Naive thymus-derived CD4-positive, alpha-beta T cell (primary cell): ENCODE data around the gene PRRX1. TPM values are rescaled to one million over a fixed set of nuclear protein-coding genes. Genes with fewer than 3 reads are reported as not detected.

Source experiments
- ATAC-seq: fragments of 150-1000 bp; cut with Tn5 transposase; 2 replicates; pipeline ENCODE4 v1.10.0; 2021; ENCODE audit warnings: mild to moderate bottlenecking, moderate library complexity
- CTCF ChIA-PET: fragments of 350-600 bp; sonication (Branson Sonifier 250); formaldehyde crosslinking; loops from one replicate; lab custom pipeline; 2021; ENCODE audit warnings: antibody characterized with exemption; lab: Charles Lee
- POLR2A ChIA-PET: fragments of 350-600 bp; sonication (Branson Sonifier 250); formaldehyde crosslinking; loops from one replicate; lab custom pipeline; 2021; ENCODE audit warnings: antibody characterized with exemption, inconsistent platforms; lab: Charles Lee
- DNase-seq, 9 donors: peaks; one replicate each; pipeline versions ENCODE4 v3.0.0 to v3.0.0-alpha.2; 2020 to 2022; ENCODE audit warnings: mixed read lengths in 1 of 9
- H3K27ac ChIP-seq: one replicate; pipeline ENCODE4 v1.7.0; 2013; ENCODE audit warnings: mild to moderate bottlenecking, low read depth, low read length, moderate library complexity
- H3K27me3 ChIP-seq, 2 donors: one replicate each; pipeline ENCODE4 v1.7.0; 2013; ENCODE audit warnings: low read length in 2 of 2, mild to moderate bottlenecking in 2 of 2, moderate library complexity in 2 of 2; ENCODE audit not compliant: control insufficient read depth in 2 of 2, insufficient read depth in 2 of 2
- H3K36me3 ChIP-seq, 3 experiments: 1 replicate in 2 of 3; 2 replicates in 1 of 3; pipeline ENCODE4 v1.7.0; 2013; ENCODE audit warnings: low read length in 3 of 3, mild to moderate bottlenecking in 3 of 3, moderate library complexity in 1 of 3; ENCODE audit not compliant: insufficient read depth in 3 of 3, control insufficient read depth in 2 of 3
- H3K4me1 ChIP-seq, 2 donors: one replicate each; pipeline ENCODE4 v1.7.0; 2013; ENCODE audit warnings: low read length in 2 of 2, mild to moderate bottlenecking in 2 of 2, moderate library complexity in 1 of 2; ENCODE audit not compliant: control insufficient read depth in 2 of 2, insufficient read depth in 2 of 2
- H3K4me3 ChIP-seq: 2 replicates; pipeline ENCODE4 v1.7.0; 2013; ENCODE audit warnings: mild to moderate bottlenecking, low read length
- H3K9me3 ChIP-seq, 3 experiments: 1 replicate in 2 of 3; 2 replicates in 1 of 3; pipeline ENCODE4 v1.7.0; 2013; ENCODE audit warnings: low read length in 3 of 3; ENCODE audit not compliant: control insufficient read depth in 2 of 3
- H3K27ac Mint-ChIP-seq, 9 donors: one replicate each; pipeline ENCODE4 v1.8.0; 2020 to 2022; ENCODE audit warnings: mixed read lengths in 9 of 9, mild to moderate bottlenecking in 8 of 9, moderate library complexity in 5 of 9, inconsistent platforms in 2 of 9
- H3K27me3 Mint-ChIP-seq, 5 donors: one replicate each; pipeline ENCODE4 v1.8.0; 2021 to 2022; ENCODE audit warnings: mixed read lengths in 5 of 5, mild to moderate bottlenecking in 1 of 5
- H3K36me3 Mint-ChIP-seq, 5 donors: one replicate each; pipeline ENCODE4 v1.8.0; 2020 to 2022; ENCODE audit warnings: mixed read lengths in 5 of 5, mild to moderate bottlenecking in 3 of 5, inconsistent platforms in 1 of 5
- H3K4me1 Mint-ChIP-seq, 7 donors: one replicate each; pipeline ENCODE4 v1.8.0; 2020 to 2022; ENCODE audit warnings: mixed read lengths in 7 of 7, mild to moderate bottlenecking in 3 of 7, inconsistent platforms in 1 of 7
- H3K4me3 Mint-ChIP-seq, 10 donors: one replicate each; pipeline ENCODE4 v1.8.0; 2020 to 2022; ENCODE audit warnings: mild to moderate bottlenecking in 10 of 10, mixed read lengths in 10 of 10, moderate library complexity in 6 of 10, inconsistent platforms in 2 of 10
- H3K9me3 Mint-ChIP-seq, 11 donors: one replicate each; pipeline ENCODE4 v1.8.0; 2020 to 2022; ENCODE audit warnings: mixed read lengths in 11 of 11, mild to moderate bottlenecking in 4 of 11, inconsistent platforms in 1 of 11, moderate library complexity in 1 of 11
- intact Hi-C, 2 donors: fragments of 100-400 bp; cut with micrococcal nuclease; formaldehyde crosslinking; loops; one replicate each; pipeline ENCODE4 v1.15.1; 2023
- polyA plus RNA-seq, 2 donors: library from polyadenylated mRNA; unstranded; fragments of 300-500 nt; fragmentation: Illumina TruSeq; gene quantifications; one replicate each; pipeline ENCODE4 v1.2.3, GENCODE V29; 2021
- total RNA-seq, 6 experiments: library from RNA in 5 of 6; stranded (reverse) in 5 of 6; gene quantifications; 1 replicate in 5 of 6; 2 replicates in 1 of 6; pipeline ENCODE4 v1.2.3 and lab custom pipeline; 2021 to 2026

The PRRX1 gene
- total and polyA plus RNA-seq, 7 experiments from 2014 or later: not detected

DNA sequence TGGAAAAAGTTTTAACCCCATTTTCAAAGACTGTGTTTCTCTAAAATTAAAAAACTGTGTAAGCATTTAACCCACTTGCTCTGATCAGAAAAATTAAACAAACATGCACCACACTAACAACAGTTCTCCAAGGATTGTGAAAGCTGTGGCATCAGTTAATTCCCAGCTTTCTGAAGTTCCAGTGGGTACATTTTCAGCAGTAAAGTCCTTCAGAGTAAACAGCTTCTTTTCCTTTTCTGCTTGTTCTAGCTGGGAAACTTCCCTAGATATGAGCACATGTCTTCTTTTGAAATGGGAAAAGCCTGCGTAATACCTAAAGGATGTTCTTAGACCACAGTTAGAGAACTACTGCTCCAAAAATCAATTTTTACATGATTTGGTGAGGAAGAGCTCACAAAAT, 11.1 kb downstream of the PRRX1 start:
- no peaks in the 10 kb centered on the region for H3K36me3 ChIP-seq
- H3K4me3 ChIP-seq: no peak overlapping the region
- no peak for ATAC-seq
- Mint-ChIP-seq H3K27me3 (peaks cover 47 to 77% (median 70%) of the 10 kb centered on the region in 5 donors), H3K4me1 (peaks cover 0 to 5% (median 0%) of the 10 kb centered on the region in 7 donors), H3K9me3 (peaks cover 0 to 3% (median 0%) of the 10 kb centered on the region in 11 donors), H3K27ac (no peak overlapping the region), H3K36me3 (peaks cover 0 to 9% (median 0%) of the 10 kb centered on the region in 5 donors), H3K4me3 (no peak overlapping the region)
- peaks cover 4 to 10% of the 10 kb centered on the region in 2 donors for H3K27me3 ChIP-seq
- no peak for DNase-seq
- no peaks in the 10 kb centered on the region for H3K9me3 ChIP-seq
- CTCF ChIA-PET: no interaction called here
- intact Hi-C loops: no loop called here
- POLR2A ChIA-PET: no interaction called here
- H3K4me1 ChIP-seq: no peaks in the 10 kb centered on the region
- no peak overlapping the region for H3K27ac ChIP-seq

DNA sequence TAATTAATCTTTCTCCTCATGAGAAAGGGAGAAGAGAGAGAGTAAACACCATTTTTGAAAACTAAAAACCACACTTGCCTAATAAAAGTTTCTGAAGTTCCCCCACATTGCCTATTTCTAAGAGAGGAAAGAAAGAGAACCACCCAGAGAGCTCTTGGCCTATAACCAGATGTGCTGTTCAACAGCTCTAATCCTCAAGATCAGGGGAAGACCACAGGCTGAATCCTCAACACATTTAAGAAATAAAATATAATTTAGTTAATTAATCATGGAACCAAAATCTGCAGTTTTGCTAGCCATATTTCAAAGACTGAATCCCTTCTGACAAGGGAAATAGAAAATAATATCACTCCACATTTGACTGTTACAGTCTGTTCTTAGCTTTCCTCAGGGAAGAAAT, 11.9 kb downstream of the PRRX1 start:
- peaks cover 0 to 3% (median 0%) of the 10 kb centered on the region in 11 donors for H3K9me3 Mint-ChIP-seq
- ChIA-PET POLR2A (no interaction called here), CTCF (no interaction called here)
- peaks cover 0 to 5% (median 0%) of the 10 kb centered on the region in 5 donors for H3K36me3 Mint-ChIP-seq
- H3K27me3 Mint-ChIP-seq: peaks cover 38 to 76% (median 67%) of the 10 kb centered on the region in 5 donors
- no peaks in the 10 kb centered on the region for H3K4me1 ChIP-seq
- ATAC-seq: no peak
- H3K4me1 Mint-ChIP-seq: peaks cover 0 to 2% (median 0%) of the 10 kb centered on the region in 7 donors
- H3K36me3 ChIP-seq: no peaks in the 10 kb centered on the region
- no peak for DNase-seq
- no peaks in the 10 kb centered on the region for H3K9me3 ChIP-seq
- no peak overlapping the region for H3K27ac Mint-ChIP-seq
- intact Hi-C loops: no loop called here
- peaks cover 0 to 4% of the 10 kb centered on the region in 2 donors for H3K27me3 ChIP-seq
- H3K4me3 Mint-ChIP-seq: no peak overlapping the region
- no peak overlapping the region for H3K4me3 ChIP-seq
- no peak overlapping the region for H3K27ac ChIP-seq

DNA sequence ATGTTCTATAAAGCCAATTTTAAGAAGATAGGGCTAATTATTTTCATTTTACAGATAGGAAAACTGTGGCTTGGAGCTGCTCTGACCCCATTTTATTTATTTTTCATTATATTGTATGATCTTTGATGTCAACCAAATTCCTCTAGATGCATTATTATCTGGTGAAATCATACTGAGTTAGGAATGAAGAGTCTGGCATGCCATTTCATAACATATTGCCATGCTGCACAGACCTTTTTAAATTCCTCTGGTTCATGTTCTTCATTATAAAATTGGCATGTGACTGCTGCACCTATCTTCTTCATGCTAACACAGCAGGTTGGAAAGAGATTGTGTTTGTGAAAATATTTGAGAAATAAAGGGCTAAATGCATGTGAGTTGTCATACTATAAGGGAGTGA, 12.7 kb downstream of the PRRX1 start:
- no peak for ATAC-seq
- Mint-ChIP-seq H3K27me3 (peaks cover 30 to 74% (median 64%) of the 10 kb centered on the region in 5 donors), H3K4me1 (no peaks in the 10 kb centered on the region)

DNA sequence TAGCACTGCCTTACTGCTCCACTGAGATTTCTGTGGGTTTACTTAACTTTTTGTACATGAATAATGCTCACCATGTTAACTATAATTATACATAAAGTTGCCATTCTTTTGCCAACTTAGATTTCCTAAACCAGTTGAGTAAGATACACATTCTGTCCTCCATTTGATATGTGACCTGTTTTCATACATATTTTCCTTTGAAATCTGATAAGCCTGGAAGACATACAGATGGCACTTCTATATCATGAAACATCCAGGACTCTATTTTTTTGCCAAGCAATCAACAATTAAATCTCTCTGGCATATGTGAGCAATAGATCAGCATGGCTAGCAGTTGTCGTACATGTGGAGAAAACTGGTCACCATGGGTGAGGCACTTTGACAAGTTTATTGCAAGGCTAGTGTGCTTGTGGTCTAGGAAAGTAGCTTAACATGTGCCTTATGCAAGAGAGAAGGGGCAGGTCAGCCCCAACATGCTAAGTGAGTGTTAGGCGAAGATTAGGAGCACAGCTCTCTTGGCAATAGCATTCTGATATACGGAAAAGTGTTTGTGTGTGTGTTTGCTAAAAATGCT, 14.2 kb downstream of the PRRX1 start:
- Histone ChIP-seq H3K27me3 (peaks cover 0 to 1% of the 10 kb centered on the region in 2 donors), H3K4me1 (no peaks in the 10 kb centered on the region), H3K9me3 (no peaks in the 10 kb centered on the region), H3K27ac (no peak overlapping the region), H3K36me3 (no peaks in the 10 kb centered on the region), H3K4me3 (no peak overlapping the region)
- Mint-ChIP-seq H3K27ac (no peak overlapping the region), H3K4me3 (no peak overlapping the region), H3K36me3 (no peaks in the 10 kb centered on the region), H3K27me3 (peaks cover 23 to 66% (median 49%) of the 10 kb centered on the region in 5 donors), H3K4me1 (no peaks in the 10 kb centered on the region), H3K9me3 (peaks cover 0 to 3% (median 0%) of the 10 kb centered on the region in 11 donors)
- ChIA-PET POLR2A (no interaction called here), CTCF (no interaction called here)
- ATAC-seq (no peak), DNase-seq (no peak)
- intact Hi-C loops: no loop called here

More for the DNA sequence above, 12.7 kb downstream of the PRRX1 start:
- CTCF ChIA-PET: no interaction called here
- Histone ChIP-seq H3K27ac (no peak overlapping the region), H3K4me1 (no peaks in the 10 kb centered on the region), H3K27me3 (peaks cover 0 to 4% of the 10 kb centered on the region in 2 donors), H3K4me3 (no peak overlapping the region), H3K9me3 (no peaks in the 10 kb centered on the region), H3K36me3 (no peaks in the 10 kb centered on the region)
- DNase-seq: no peak
- POLR2A ChIA-PET: no interaction called here
- H3K27ac Mint-ChIP-seq: no peak overlapping the region
- H3K9me3 Mint-ChIP-seq: peaks cover 0 to 3% (median 0%) of the 10 kb centered on the region in 11 donors
- no peaks in the 10 kb centered on the region for H3K36me3 Mint-ChIP-seq
- intact Hi-C loops: no loop called here
- H3K4me3 Mint-ChIP-seq: no peak overlapping the region

DNA sequence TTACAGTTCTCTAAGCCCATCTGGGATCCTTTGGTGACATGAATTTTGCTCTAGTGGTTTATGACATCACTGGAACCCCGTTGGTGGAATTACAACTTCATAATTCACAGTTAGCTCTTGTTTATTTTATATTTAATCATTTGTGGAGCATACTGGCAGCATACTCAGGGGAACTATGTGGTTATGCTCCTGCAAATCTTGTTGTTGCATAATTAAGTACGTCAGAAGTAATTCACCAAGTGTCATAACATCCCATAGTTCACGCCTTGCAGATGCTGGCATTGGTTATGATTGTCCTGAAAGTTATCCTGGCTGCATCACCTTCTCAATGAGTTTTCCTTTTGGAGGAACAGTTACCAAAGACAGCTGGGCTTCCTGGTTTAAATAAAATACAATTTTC, 16.5 kb downstream of the PRRX1 start:
- intact Hi-C loops: loop anchor here in 1 of 2 donors (10.0 kb wide), 1 partner anchor 244 kb away; no protein-coding TSS in a partner anchor
- H3K27ac Mint-ChIP-seq: no peak overlapping the region
- no peaks in the 10 kb centered on the region for H3K9me3 Mint-ChIP-seq
- H3K36me3 Mint-ChIP-seq: no peaks in the 10 kb centered on the region
- no peak overlapping the region for H3K27ac ChIP-seq
- DNase-seq (no peak), ATAC-seq (no peak)
- H3K4me1 ChIP-seq: no peaks in the 10 kb centered on the region
- H3K27me3 Mint-ChIP-seq: peaks cover 15 to 59% (median 34%) of the 10 kb centered on the region in 5 donors
- no peaks in the 10 kb centered on the region for H3K36me3 ChIP-seq
- no peaks in the 10 kb centered on the region for H3K27me3 ChIP-seq
- H3K4me3 Mint-ChIP-seq: no peak overlapping the region
- no peaks in the 10 kb centered on the region for H3K4me1 Mint-ChIP-seq
- no peak overlapping the region for H3K4me3 ChIP-seq
- ChIA-PET CTCF (no interaction called here), POLR2A (no interaction called here)
- no peaks in the 10 kb centered on the region for H3K9me3 ChIP-seq

DNA sequence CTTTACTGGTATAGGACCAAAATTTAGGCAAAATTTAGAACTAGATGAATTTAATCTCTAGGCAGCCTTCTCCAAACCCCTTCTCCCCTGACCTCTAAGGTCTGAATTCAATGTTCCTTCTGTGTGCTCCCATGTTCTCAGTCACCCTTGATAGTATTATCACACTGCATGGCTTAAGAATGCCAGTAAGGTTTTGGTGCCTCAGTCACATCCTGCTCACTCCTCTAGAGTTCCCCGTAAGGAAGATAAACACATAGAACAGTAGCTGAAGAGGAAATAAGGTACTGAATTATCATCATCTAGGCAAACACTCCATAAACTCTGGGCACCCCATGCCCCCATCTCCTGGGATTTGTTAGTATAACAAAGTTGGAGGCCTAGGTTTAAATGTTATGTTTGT, 18.2 kb downstream of the PRRX1 start:
- intact Hi-C loops: loop anchor here in 1 of 2 donors (10.0 kb wide), 1 partner anchor 243 kb away; no protein-coding TSS in a partner anchor
- H3K27me3 Mint-ChIP-seq: peaks cover 14 to 68% (median 37%) of the 10 kb centered on the region in 5 donors
- Histone ChIP-seq H3K9me3 (no peaks in the 10 kb centered on the region), H3K27me3 (no peaks in the 10 kb centered on the region), H3K4me3 (no peak overlapping the region), H3K27ac (no peak overlapping the region), H3K36me3 (no peaks in the 10 kb centered on the region), H3K4me1 (no peaks in the 10 kb centered on the region)
- no peaks in the 10 kb centered on the region for H3K9me3 Mint-ChIP-seq
- H3K4me3 Mint-ChIP-seq: no peak overlapping the region
- H3K36me3 Mint-ChIP-seq: no peaks in the 10 kb centered on the region
- H3K27ac Mint-ChIP-seq: no peak overlapping the region
- DNase-seq: no peak
- no peaks in the 10 kb centered on the region for H3K4me1 Mint-ChIP-seq
- ChIA-PET POLR2A (no interaction called here), CTCF (no interaction called here)
- no peak for ATAC-seq

DNA sequence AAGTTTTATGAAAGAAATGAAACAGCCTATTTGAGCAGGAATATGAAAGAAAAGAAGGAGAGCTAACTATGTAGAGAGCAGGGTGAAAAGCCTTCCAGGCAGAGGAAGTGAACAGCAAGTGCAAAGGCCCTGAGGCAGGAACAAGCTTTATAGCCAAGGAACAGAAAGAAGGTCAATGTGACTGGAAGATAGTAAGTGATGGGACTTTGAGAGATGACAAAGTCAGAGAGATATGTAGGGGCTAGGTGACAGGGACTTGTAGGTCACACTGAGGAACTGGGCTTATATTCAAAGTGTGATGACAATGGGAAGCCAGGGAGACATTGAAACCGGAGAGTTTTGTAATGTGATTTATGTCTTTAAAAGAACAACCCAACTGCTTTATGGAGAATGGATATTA, 18.9 kb downstream of the PRRX1 start:
- no peaks in the 10 kb centered on the region for H3K36me3 Mint-ChIP-seq

More for the DNA sequence above, 18.9 kb downstream of the PRRX1 start:
- no peaks in the 10 kb centered on the region for H3K9me3 ChIP-seq
- H3K4me1 ChIP-seq: no peaks in the 10 kb centered on the region
- intact Hi-C loops: loop anchor here in 1 of 2 donors (10.0 kb wide), 1 partner anchor 242 kb away; no protein-coding TSS in a partner anchor
- no peaks in the 10 kb centered on the region for H3K27me3 ChIP-seq
- ChIA-PET CTCF (no interaction called here), POLR2A (no interaction called here)
- Mint-ChIP-seq H3K27ac (no peak overlapping the region), H3K27me3 (peaks cover 13 to 69% (median 36%) of the 10 kb centered on the region in 5 donors), H3K4me1 (no peaks in the 10 kb centered on the region), H3K4me3 (no peak overlapping the region), H3K9me3 (no peaks in the 10 kb centered on the region)
- no peaks in the 10 kb centered on the region for H3K36me3 ChIP-seq
- no peak for ATAC-seq
- no peak overlapping the region for H3K4me3 ChIP-seq
- no peak for DNase-seq
- no peak overlapping the region for H3K27ac ChIP-seq
